ENCODE results near the gene FMN1.

GRCh38 chr15:33069161-33069560, 125.4 kb downstream of the FMN1 start:
- TF ChIP-seq, protein P1, sequence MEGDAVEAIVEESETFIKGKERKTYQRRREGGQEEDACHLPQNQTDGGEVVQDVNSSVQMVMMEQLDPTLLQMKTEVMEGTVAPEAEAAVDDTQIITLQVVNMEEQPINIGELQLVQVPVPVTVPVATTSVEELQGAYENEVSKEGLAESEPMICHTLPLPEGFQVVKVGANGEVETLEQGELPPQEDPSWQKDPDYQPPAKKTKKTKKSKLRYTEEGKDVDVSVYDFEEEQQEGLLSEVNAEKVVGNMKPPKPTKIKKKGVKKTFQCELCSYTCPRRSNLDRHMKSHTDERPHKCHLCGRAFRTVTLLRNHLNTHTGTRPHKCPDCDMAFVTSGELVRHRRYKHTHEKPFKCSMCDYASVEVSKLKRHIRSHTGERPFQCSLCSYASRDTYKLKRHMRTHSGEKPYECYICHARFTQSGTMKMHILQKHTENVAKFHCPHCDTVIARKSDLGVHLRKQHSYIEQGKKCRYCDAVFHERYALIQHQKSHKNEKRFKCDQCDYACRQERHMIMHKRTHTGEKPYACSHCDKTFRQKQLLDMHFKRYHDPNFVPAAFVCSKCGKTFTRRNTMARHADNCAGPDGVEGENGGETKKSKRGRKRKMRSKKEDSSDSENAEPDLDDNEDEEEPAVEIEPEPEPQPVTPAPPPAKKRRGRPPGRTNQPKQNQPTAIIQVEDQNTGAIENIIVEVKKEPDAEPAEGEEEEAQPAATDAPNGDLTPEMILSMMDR (IDR thresholded peaks at IDR 0.05), result no peak
- no peak for TF ChIP-seq POLR2A (IDR thresholded peaks at IDR 0.05)
- no peak for TF ChIP-seq POLR2AphosphoS5 (IDR thresholded peaks at IDR 0.05)
- TF ChIP-seq EP300 (IDR thresholded peaks at IDR 0.05), result no peak
